ENCODE results near the gene OGDHL.
"Not testable (repeated sequence)": the region's sequence is repeated elsewhere in the genome, so short reads cannot be mapped to it uniquely, and the experiment has no call there.

Gene OGDHL

DNA sequence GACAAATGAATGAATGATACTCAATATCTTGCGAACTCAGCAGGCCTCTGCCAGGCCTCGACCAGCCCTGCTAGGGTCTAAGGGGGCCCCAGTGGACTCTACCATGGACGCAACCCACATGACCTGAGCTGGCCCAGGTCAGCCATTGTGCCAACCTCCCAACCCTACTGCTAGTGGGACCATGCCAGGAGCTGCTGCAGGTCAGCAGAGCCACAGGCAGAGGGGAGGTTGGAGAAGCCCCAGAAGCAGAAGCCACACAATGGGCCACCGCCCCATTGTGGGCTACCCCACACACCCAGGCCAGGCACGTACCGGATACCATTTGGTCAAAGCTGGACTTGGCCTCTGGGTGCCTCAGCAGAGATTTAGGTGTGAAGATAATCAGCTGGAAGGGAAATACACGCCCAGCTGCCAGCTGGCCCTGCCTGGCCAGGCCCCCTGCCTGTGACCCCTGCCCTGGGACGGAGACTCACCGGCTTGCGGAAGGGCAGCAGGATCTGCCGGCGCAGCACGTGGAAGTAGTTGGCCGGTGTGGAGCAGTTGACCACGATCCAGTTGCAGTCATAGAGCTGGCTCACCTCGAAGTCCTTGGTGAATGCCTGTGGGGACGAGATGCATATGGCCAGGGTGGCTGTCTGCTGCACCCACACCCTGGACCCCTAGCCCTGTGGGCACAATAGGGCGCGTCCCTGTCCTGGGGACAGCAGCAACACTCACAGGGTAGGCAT lies 24.5 kb downstream of the OGDHL start:
- no peak for DNase-seq

DNA sequence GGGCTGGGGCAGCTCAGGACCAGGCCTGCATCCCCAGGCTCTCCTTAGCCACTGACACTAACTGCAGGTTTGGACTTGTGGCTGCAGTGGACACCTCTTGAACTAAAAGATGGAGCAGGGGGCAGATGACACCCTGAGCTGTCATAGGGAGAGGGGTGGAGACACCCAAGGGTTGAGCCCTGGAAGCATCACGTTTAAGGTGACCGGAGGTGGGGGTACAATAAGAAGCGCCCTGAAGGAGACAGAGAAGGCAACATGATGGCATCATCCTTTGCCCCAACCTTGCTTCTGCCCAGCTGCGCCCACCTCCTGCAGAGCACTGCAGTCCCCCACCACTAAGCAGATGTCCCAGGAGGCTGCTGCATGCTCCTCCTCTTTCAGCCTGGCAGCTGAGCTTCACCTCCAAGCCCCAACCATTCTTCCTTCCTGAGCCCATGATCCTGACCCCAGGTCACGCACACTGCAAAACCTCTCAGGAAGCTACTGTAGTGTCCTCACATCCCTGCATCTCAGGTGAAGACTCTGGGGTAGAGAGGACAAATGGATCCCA lies 25.5 kb downstream of the OGDHL start:
- no peak for DNase-seq

DNA sequence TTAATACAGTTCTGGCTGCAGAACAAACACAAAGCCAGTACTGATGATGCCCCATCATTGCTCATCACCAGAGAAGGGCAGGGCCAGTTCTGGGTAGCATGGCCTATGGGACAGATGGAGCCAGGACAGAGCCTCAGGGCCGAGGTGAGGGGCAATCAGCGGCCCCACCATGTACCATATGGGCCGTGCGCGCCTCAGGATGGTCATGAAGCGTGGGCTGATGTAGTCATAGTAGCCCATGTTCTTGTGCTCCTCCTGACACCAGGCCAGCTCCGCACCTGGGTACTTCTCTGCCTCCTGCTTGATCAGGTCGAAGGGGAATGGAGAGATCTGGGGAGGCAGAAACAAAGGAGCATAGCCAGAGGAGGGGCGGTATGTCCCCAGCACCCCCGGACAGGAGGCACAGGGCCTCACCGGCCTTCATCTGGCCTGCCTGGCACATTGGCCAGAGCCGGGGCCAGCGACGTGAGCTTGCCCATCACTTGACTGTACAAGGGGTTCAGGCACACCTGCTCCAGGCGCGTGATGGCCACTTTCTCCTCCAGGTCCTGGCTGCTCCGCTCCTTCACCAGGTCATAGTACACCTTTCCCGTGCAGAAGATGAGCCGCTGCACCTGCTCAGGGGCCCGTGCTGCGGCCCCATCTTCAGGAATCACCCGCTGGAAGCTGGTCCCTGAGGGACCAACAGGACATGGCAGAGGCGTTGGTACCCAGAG lies 26.1 kb downstream of the OGDHL start:
- DNase-seq, result no peak

DNA sequence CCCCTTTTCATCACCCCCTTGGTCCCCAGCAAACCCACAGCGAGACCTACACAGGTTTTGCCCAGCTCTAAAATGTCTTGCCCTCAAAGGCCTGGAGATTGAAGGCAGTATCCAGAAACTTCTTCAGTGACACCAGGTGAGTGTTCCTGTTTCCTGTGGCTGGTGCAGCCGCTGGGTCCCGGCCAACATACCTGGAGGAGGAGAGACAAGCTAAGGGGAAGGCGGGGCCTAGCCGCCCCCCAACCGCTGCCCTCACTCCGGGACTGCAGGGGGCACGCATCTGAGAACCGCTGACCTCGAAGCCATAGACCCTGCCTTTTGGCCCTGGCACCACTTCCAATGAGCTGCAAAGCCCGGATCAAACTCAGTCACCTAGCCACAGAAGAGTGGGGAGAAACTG lies 27.0 kb downstream of the OGDHL start:
- no peak for DNase-seq

DNA sequence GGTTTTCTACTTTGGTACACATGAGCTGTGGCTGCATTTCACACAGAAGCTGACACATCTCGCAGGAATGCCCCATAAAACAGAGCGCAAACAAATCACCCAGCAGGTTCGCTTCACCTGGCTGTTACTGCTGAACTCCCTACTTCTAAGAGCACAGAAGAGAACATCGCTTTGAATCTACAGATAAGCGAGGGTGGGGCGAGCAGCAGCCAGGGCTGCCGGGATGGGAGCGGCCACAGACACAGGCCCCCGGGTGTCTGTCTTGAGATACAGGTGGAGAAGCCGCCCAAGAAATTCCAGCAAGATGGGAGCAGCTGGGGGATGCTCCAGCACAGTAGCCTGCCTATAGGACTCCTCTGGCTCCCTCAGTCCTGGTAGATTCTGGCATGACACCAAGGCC lies 27.4 kb downstream of the OGDHL start:
- no peak for DNase-seq

DNA sequence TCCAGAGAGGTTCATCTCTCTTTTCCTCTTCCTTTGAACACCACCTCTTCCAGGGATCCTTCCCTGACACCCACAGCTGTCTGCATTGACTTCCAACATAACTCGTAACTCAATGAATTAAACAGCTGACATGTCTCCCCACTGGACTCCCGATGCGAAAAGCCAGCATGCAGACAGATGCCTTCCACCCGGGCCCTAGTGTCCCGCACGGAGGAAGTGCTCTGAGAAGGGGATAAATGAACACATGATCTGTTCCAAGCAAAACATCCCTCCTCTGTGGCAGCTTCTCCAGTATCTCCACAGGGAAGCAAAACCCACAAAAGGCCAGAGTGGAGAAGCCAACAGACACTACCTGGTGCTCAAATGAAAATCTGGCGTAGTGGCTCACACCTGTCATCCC lies 28.3 kb downstream of the OGDHL start:
- no peak for DNase-seq

DNA sequence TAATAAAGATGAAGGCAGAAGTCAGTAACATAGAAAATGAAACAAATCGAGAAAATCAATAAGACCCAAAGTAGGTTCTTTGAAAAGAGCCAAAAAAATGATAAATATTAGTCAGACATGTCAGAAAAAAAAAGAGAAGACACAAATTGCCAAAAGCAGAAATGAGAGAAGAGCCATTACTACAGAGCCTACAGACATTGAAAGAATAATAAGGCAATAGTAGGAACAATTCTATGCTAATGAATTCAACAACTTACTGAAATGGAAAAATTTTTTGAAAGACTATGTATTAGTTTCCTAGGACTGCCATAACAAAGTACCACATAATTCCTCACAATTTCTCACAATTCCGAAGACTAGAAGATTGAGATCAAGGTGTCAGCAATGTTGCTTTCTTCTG lies 35.5 kb downstream of the OGDHL start:
- DNase-seq, result no peak

DNA sequence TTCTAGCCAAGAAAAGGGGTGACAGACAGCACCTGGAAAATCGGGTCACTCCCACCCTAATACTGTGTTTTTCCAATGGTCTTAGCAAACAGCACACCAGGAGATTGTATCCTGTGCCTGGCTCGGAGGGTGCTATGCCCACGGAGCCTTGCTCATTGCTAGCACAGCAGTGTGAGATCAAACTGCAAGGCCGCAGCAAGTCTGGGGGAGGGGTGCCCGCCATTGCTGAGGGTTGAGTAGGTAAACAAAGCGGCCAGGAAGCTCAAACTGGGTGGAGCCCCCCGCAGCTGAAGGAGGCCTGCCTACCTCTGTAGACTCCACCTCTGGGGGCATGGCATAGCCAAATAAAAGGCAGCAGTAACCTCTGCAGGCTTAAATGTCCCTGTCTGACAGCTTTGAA lies 47.0 kb downstream of the OGDHL start:
- DNase-seq, result not testable (repeated sequence)

DNA sequence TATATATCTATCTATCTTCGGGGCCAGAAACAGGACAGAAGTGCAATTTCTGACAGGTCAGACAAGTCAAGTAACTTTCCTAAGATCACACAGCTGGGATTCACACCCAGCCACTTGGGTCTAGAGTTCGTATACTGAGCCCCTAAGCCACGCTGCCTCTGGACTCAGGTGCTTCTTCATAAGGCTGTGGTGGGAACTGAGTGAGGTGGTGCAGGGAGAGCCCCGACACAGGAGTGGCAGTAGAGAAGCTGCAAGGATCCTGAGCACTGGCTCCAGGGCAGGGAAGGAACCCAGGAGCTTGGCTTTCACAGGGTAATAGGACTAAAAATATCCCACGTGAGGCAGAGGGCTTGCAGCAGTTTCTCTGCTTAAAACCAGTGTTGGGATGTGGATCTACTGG lies 48.9 kb downstream of the OGDHL start:
- no peak for DNase-seq

DNA sequence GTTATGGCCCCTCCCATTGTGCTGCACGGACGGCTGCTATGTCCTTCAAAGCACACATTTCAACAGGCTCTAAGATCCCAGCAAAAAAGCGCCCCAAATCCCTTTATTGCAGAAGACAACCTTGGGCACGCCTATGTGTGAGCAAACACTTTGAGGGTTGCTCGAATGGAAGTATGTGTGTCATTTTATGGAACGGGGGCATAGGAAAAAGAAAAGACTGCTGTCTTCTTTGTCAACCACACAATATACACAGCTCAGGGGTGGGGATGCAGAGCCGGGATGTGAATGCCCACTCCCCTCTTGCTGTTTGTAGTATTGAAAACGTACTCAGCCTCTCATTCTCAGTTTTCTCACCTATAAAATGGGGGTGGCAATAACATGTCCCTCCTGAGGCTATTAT lies 50.6 kb downstream of the OGDHL start:
- DNase-seq, result no peak

DNA sequence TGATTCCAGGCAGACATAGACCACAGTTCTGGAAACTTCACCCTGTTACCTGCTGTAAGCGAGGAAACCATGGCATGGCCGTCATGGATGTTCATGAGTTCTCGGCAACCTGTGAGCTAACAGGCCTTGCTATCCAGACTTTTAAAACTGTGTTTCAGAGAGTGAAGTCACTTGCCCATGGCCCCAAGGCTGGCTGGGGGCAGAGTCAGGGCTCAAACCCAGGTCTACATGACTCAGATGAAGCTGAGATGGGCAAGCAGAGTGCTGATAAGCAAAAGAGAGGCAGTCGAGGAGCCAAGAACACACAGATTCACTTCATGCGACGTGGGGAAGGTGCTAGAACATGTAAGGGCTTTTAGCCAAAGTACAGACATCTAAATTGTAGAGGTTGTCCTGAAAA lies 51.2 kb downstream of the OGDHL start:
- DNase-seq, result no peak

DNA sequence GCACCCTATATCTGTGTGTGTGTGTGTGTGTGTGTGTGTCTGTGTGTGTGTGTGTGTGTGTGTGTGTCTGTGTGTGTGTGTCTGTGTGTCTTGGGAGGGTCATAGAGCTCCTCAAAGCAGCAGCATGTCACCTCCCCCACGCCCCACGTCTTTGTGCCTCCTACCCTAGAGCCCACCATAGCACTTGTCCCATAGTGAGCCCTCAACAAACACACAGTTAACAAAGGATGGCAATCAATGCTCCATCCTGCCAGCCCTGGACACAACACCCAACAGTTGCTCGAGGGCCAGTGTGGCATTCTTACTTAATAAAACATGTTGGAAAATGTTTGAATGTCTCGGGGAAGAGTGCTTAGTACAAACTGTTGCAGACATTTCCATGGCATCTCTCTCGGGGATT lies 52.2 kb downstream of the OGDHL start:
- no peak for DNase-seq

DNA sequence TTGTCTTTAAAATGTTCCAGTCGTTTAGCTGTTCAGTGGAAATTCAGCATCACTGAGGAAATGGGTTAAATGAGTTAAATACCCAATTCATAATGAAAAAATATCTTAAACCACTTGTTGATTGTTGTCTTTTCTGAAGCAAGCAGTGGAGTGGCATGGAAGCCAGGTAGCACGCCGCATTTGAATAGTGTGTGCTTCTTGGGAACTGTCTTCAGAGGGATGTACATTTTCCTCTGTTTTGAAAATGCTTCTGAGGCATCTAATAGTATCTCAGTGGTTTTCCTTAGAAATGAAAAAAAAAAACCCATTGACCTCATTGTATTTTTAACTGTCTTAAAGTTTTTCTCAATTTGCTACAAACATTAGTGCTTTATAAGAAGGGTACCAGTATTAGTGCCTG lies 54.5 kb downstream of the OGDHL start:
- DNase-seq, result no peak

DNA sequence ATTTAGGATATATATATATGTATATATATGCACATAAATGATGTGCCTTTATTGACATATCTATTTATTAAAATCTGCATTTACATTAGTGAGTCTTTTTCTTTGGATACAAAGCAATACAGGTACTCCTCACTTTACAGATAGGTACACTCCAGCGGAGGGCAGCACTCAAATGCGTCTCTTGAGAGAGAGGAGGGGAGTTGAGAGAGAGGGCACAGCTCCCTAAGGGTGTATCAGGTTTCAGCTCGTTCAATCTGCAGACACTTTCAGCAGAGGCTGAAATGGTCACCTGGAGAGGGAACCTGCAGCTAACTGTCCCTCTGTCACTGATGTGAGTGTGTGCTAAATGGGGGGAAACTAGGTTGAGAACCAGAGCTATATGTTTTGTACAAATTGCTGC lies 61.1 kb downstream of the OGDHL start:
- DNase-seq, result no peak

DNA sequence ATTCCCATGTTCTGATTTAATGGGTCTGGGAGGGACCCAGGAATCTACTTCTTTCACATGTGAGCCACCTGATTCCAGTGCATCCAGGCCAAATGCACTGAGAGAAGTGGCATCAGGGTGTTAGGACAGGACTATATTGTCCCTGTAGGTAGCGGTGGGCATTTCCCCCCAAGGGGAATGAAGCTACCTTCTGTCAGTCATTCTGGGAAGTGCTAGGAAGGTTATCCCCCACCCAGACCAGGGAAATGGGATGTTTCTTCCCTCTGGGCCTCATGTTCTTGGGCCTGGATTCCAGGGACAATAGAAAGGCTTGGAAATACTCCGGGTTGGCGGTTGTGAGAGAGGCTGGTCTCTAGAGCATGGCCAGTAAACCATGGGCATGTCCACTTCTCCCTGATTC lies 61.9 kb downstream of the OGDHL start:
- no peak for DNase-seq

DNA sequence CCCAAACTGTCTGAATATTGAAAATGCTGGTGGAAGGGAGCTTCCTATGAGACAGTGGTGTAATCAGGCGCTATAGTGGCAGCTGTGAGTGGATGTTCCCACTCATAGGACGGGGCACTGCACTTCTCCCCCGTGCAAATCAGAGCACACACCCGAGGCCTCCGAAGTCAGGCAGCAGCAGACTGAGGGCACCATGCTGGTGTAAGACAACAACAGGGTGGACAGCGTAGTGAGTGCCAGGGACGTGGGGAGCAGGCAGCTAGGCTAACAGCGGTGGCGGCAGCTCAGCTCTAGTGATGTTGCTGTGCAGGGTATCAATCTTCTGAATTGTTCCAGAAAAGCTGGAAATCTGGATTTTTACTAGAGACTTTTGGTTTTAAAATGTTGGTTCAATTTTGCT lies 63.4 kb downstream of the OGDHL start:
- DNase-seq, result no peak

DNA sequence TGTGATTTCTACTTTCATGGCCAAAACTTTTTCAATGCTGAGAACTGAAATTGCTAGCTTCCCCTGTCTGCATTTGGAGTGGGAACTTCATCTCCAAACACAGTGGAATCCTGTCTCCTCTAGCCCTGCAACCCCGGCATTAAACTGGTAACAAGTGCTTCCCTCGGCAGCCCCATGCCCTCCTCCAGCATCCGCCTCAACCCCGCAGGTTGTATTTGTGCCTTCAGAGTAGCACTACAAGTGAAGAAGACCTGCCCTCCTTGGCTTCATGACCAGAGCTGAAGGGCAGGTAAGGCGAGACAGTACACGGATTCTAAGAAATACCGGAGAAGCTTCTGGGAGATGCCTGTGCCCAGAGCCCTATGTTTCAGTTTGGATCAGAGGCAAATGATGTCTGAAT lies 65.8 kb downstream of the OGDHL start:
- DNase-seq, result no peak

DNA sequence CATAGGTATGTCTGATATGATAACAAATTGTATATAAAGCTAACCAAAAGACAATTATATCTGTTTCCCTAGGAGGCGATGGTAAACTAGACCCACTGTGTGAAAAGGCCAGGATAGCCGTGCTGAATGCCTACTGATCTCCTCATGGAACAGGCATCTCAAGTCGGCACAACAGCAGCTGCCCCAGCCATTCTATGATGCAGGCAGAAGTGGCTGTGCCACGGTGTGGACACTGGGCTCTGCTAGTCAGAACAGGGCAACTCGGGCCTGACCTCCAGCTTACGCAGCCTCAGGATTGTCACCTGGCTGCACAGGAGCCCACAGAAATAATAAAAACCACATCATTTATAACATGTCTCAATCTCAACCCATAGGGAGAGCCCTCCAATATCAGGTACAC lies 67.7 kb downstream of the OGDHL start:
- DNase-seq, result no peak

DNA sequence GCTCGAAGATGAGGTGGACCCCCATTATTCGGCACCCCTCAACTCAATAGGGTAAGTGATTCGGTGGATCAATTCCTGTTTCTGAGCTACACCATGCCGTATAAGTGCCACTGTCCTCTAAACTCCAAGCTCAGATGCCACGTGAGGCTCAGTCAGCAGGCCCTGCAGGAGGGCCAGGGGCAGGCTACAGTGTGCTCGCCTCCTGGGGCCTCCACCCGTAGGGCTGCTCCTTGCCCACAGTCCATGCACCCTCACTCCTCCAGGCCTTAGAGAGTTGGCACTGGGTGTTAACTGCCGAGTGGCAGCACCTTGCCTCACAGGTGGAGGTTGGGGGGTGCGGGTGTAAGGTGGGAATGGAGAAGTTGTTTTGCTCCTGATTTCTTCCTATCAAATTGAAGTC lies 70.5 kb downstream of the OGDHL start:
- DNase-seq, result no peak

DNA sequence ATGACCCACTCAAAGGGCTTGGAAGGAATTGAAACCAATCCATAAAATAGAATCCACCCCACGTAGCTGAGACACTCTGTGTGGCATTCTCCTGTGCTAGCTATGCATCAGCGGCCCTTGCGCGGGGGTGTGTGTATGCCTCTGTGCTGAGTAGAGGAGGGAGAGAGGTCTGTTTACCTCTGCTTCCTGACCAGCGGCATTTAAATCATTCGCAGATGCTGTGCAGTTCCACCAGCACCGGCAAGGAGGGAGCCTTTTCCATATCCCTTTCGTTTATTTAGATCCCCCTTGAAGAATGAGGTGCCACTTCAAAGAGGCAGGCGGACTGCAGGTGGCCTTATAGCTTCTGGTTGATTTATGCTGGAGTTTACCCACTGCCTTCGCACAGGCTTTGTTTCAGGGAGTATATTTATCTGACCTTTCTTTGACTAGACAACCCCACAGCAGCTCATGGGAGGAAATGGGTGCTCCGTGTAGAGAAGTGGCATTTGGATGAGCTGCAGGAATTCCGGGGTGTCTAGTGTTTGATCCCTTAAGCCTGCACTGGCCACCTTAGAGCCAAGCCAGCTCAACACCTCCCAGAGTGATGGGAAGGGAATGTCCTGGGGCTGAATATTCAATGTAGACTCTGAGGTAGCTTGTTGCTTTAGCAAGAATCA lies 71.3 kb downstream of the OGDHL start:
- no peak for DNase-seq

DNA sequence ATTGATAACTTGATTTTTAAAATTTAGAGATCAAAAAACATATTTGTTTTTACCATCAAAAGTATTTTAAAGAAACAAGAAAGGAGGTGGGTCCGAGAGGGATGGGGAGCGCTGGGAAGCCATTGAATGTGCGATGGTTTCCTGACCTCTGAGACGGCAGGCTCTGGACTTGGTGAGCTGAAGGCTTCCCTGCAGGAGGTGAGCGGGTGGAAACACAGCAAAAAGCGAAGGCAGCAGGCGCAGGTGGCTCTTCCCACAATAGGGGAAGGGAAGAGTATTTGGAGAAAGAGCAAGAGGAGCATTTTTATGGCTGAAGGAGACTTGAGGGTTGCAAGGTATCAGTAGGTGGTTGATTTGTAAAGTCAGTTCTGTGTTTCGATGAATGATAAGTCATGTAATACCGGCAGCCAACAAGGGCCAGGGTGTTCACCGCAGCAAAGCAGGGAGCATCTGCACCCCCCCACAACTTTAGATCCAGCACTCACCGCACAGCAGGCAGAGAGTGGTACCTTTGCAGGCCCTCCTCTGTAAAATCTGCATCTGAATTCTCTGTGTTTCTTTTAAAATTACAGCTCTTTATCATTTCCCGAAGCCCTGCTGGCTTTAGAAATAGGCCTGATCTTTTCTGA lies 72.1 kb downstream of the OGDHL start:
- no peak for DNase-seq

DNA sequence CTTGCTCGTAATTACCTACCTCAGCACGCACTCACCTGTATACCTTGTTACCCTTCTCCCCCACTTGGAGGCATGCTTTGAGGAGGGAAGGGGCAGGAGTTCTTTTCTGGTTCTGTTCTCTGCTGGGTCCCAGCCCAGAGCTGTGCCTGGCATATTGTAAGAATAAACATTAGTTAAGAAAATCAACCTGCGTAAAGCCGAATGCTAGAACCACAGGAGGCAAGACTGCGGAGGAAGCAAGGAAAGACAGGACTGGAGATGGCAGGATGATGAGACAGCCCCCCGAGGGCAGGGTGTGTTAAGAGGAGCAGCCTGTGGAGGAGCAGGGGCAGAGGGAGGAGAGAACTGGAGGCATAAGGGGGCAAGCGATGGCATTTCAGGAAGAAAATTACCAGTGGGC lies 73.2 kb downstream of the OGDHL start:
- no peak for DNase-seq

DNA sequence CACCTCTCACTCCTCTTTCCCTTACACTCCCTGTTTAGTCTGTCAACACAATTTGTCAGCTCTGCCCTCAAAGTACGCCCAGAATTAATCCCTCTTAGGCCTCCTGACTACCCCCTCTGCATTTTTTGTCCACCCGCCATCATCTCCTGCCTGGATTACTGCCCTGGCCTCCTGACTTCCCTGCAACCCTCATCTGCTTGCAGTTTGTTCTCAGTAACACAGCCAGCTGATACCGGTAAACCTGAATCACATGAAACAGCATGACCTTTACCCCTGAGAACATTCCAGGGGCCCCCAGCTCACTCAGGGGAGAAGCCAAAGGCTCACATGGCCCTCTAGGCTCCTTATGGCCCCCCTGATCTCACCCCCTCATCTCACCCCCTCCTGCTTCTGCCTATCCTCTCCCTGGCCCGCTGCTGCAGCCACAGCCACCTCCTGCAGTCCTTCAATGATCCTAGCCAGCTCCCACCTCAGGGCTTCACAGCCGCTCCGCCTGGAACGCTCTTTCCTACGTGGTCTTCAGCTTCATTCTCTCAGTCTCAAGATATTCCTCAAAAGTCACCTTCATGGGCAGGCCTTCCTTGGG lies 73.8 kb downstream of the OGDHL start:
- no peak for DNase-seq
